ENCODE data around the gene HDAC4.

Gene HDAC4

DNA sequence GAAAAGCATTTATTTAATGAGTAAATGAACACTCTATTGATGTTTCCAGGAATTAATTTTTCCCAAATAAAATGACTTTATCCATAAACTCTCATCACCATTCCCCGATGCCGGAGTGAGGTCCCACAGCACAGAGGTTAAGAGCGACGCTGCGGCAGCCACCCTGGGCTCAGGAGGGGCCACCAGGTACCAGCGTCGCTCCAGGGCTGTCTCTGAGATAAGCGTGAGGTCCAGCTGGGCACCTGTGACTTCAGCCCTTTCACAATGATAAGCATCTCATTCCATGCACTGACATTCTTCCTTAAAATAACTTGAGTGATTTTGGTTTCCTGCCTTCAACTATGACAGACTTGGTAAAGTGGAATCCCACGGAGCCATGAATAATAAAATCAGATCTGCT, 370.9 kb downstream of the HDAC4 start:
- Mint-ChIP-seq H3K27ac (no peak overlapping the region), H3K4me1 (no peaks in the 10 kb centered on the region)

DNA sequence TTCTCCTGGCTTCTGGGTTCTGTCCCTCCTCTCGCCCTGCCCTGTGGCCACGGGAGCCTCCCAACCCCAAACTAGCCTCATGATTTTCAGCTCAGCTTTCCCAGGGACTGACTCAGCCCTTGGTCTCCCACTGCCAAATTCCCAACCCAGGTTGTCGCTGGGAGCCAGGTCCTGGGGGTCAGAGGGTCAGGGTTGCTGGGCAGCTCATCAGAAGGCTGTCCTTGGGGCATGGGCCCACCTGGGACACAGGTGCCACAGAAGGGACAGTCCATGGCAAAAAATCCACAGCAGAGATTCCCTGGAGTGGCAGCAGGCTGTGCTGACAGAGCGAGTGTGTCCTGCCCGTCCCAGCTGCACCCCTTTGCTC, 372.6 kb downstream of the HDAC4 start:
- Mint-ChIP-seq H3K4me1 (no peaks in the 10 kb centered on the region), H3K27me3 (peaks cover 13% of the 10 kb centered on the region), H3K27ac (no peak overlapping the region), H3K36me3 (ENCODE audit: low read depth) (no peaks in the 10 kb centered on the region), H3K4me3 (no peak overlapping the region), H3K9me3 (no peaks in the 10 kb centered on the region)
- ATAC-seq = no peak
- no peak for DNase-seq

More for the DNA sequence above, 370.9 kb downstream of the HDAC4 start:
- no peaks in the 10 kb centered on the region for H3K36me3 Mint-ChIP-seq (ENCODE audit: low read depth)
- H3K27me3 Mint-ChIP-seq = peaks cover 20% of the 10 kb centered on the region
- H3K4me3 Mint-ChIP-seq = no peak overlapping the region
- ATAC-seq = no peak
- H3K9me3 Mint-ChIP-seq = no peaks in the 10 kb centered on the region
- DNase-seq = no peak

- Mint-ChIP-seq H3K27me3 (peaks cover 10% of the 10 kb centered on the region), H3K4me1 (no peaks in the 10 kb centered on the region)
Measured at GRCh38 chr2:239027391-239028252, 373.2 kb downstream of the HDAC4 start.

GRCh38 chr2:239026711-239027361, 374.0 kb downstream of the HDAC4 start:
- Mint-ChIP-seq H3K36me3 (ENCODE audit: low read depth) (no peaks in the 10 kb centered on the region), H3K4me3 (no peak overlapping the region), H3K27ac (no peak overlapping the region), H3K9me3 (no peaks in the 10 kb centered on the region), H3K27me3 (peaks cover 6% of the 10 kb centered on the region), H3K4me1 (no peaks in the 10 kb centered on the region)
- no peak for ATAC-seq
- no peak for DNase-seq

More at GRCh38 chr2:239027391-239028252, 373.2 kb downstream of the HDAC4 start:
- H3K36me3 Mint-ChIP-seq (ENCODE audit: low read depth) = no peaks in the 10 kb centered on the region
- ATAC-seq (no peak), DNase-seq (no peak)
- H3K9me3 Mint-ChIP-seq = no peaks in the 10 kb centered on the region
- H3K27ac Mint-ChIP-seq = no peak overlapping the region
- no peak overlapping the region for H3K4me3 Mint-ChIP-seq

DNA sequence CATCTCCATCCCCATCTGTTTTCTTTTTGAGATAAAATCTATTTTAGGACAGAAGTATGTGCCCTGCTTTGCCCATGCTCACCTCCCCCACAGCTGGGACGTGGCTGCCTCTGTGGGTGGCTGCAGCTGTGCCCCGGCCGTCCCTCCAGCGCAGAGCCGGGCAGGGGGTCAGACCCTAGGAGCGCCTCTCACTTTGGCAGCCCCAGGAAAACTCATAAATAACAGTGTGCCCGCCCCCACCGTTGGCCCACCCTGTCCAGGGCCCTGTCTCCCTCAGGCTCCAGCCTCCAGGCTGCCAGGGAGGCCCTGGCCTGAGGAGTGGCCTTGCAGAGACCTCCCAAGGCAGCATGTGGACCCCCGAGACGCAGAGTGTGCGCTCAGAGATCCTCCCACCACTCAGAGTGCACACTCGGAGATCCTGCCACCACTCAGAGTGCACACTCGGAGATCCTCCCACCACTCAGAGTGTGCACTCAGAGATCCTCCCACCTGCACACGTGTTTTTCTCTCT, 374.8 kb downstream of the HDAC4 start:
- no peaks in the 10 kb centered on the region for H3K4me1 Mint-ChIP-seq
- peaks cover 2% of the 10 kb centered on the region for H3K27me3 Mint-ChIP-seq
- H3K27ac Mint-ChIP-seq = no peak overlapping the region
- H3K9me3 Mint-ChIP-seq = no peaks in the 10 kb centered on the region
- no peaks in the 10 kb centered on the region for H3K36me3 Mint-ChIP-seq (ENCODE audit: low read depth)
- ATAC-seq (no peak), DNase-seq (no peak)
- no peak overlapping the region for H3K4me3 Mint-ChIP-seq

DNA sequence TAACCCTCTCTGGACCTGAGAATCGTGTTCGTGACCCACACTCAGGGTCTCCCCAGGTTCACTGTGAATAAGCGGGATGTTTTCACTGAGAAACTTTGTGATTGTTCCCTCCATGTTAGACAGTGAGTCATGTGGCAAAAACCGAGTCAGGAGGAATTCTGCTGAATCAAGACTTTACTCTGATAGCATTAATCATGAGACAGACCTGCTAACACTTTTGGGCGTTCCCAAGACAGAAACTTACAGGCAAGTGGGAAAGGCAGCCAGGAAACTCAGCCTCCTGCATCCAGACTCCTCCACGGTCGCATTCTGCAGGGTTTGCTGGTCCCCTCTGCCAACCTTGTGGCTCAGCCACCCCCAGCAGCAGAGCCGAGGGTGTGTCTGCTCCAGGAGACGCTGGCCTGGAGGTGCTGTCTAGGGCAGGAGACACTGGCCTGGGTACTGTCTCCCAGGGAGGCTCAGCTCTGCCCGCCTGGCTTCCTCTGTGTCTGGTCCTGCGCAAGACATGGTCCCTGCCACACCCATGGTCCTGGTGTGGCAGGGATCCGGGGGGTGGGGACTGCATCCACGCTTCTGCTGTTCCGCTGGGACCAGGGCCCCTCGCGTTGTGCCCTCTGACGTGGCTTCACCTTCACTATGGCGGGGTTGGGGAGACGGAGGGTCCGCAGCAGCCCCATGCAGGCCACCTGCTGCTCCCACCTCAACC, 375.6 kb downstream of the HDAC4 start:
- Mint-ChIP-seq H3K27ac (no peak overlapping the region), H3K4me3 (no peak overlapping the region), H3K9me3 (no peaks in the 10 kb centered on the region), H3K27me3 (peaks cover 2% of the 10 kb centered on the region), H3K36me3 (ENCODE audit: low read depth) (no peaks in the 10 kb centered on the region), H3K4me1 (no peaks in the 10 kb centered on the region)
- DNase-seq (no peak), ATAC-seq (no peak)

- H3K4me3 Mint-ChIP-seq = no peak overlapping the region
- ATAC-seq (no peak), DNase-seq (no peak)
- H3K27ac Mint-ChIP-seq = no peak overlapping the region
- H3K9me3 Mint-ChIP-seq = no peaks in the 10 kb centered on the region
- H3K36me3 Mint-ChIP-seq (ENCODE audit: low read depth) = no peaks in the 10 kb centered on the region
- no peaks in the 10 kb centered on the region for H3K4me1 Mint-ChIP-seq
- no peaks in the 10 kb centered on the region for H3K27me3 Mint-ChIP-seq
Measured at GRCh38 chr2:239024226-239024625, 376.6 kb downstream of the HDAC4 start.

DNA sequence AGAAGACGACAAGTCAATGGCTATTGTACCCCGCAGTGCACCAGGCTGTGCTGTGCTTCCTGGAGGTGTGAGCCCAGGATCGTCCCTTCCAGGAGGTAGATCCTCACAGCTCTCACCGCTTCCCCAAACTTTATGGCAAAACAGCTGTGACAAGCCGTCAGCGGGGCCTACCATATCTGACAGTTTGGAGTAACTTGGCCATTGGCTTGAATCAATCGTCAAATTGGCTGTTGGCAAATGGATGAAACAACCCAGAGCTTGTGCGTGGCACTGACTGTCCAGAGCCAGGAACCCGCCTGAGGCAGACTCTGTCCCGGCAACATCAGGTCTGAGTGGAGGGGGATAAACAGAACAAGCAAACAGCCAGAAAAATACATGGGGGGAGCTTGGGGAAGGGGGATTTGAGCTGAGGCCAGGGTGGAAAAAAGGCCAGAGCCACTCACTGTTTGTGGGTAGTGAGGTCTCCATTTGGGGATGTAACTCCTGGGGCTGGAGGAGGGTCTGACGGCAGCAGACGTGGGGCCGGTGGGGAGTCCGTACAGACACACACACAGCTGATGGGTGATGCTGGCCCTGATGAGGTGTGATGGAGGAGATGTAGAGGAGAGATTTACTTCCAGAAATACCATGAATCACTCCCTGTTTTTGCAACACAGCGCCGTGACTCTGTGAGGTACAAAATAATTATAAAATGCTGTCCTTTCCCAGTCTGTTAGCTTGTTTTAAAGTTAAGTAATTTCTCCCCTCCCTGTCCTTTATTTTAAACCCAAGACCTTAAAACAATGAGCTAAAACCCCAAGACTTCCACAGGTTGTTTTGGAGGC, 378.2 kb downstream of the HDAC4 start:
- H3K36me3 Mint-ChIP-seq (ENCODE audit: low read depth) = no peaks in the 10 kb centered on the region
- H3K27me3 Mint-ChIP-seq = no peaks in the 10 kb centered on the region
- ATAC-seq (no peak), DNase-seq (no peak)
- no peak overlapping the region for H3K27ac Mint-ChIP-seq
- H3K9me3 Mint-ChIP-seq = no peaks in the 10 kb centered on the region
- no peaks in the 10 kb centered on the region for H3K4me1 Mint-ChIP-seq
- no peak overlapping the region for H3K4me3 Mint-ChIP-seq

- no peaks in the 10 kb centered on the region for H3K9me3 Mint-ChIP-seq
- H3K27me3 Mint-ChIP-seq = no peaks in the 10 kb centered on the region
- DNase-seq = no peak
- no peaks in the 10 kb centered on the region for H3K4me1 Mint-ChIP-seq
- no peak overlapping the region for H3K27ac Mint-ChIP-seq
- ATAC-seq = no peak
- H3K36me3 Mint-ChIP-seq (ENCODE audit: low read depth) = no peaks in the 10 kb centered on the region
- no peak overlapping the region for H3K4me3 Mint-ChIP-seq
Measured at GRCh38 chr2:239021651-239022436, 379.0 kb downstream of the HDAC4 start.

- H3K4me1 Mint-ChIP-seq = no peaks in the 10 kb centered on the region
- no peaks in the 10 kb centered on the region for H3K9me3 Mint-ChIP-seq
- DNase-seq = no peak
- no peak overlapping the region for H3K27ac Mint-ChIP-seq
- ATAC-seq = no peak
- no peaks in the 10 kb centered on the region for H3K27me3 Mint-ChIP-seq
- no peaks in the 10 kb centered on the region for H3K36me3 Mint-ChIP-seq (ENCODE audit: low read depth)
- no peak overlapping the region for H3K4me3 Mint-ChIP-seq
Measured at GRCh38 chr2:239021224-239021623, 379.6 kb downstream of the HDAC4 start.

DNA sequence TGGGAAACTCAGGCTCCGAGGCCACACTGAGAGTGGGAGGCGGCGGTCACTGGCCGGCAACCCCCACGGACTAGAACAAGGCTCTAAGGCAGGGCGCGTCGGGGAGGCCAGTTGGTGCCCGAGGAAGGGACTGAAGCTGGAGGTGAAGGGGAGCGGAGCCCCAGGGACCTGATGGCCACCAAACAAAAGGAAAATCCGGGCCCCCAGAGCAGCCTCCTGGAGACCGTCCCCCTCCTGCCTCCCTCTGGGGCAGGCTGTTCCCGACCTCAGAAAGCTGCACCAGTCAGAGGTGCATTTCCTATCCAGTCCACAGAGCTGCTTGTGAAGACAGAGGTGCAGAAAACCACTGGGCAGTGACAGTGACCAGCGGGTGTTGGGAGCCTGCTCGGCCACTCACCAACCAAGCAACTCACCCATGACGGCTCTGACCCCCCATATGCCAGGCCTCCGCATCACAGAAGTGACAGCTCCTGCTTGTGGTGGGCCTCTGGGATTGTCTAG, 380.2 kb downstream of the HDAC4 start:
- H3K27me3 Mint-ChIP-seq = no peaks in the 10 kb centered on the region
- DNase-seq (no peak), ATAC-seq (no peak)
- no peak overlapping the region for H3K27ac Mint-ChIP-seq
- no peaks in the 10 kb centered on the region for H3K4me1 Mint-ChIP-seq
- H3K36me3 Mint-ChIP-seq (ENCODE audit: low read depth) = no peaks in the 10 kb centered on the region
- no peak overlapping the region for H3K4me3 Mint-ChIP-seq
- H3K9me3 Mint-ChIP-seq = no peaks in the 10 kb centered on the region

DNA sequence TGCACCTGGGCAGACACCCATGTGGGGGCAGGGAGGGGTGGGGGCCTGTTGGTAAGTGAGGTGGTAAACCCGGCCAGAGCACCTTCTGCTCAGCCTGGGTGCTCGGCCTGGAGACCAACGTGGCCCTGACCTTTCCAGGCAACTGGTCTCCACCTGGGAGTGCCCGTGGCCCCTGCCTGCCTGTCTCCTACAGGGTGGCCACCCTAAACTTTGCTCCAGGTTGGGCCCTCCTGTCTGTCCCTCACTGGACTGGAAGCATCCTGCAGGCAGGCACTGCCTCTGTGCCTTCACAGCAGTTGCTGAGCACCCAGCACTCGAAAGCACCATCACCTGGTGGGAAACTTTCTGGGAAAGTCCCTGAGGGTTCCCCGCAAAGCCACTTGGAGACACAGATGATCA, 381.6 kb downstream of the HDAC4 start:
- no peak for DNase-seq
- no peak overlapping the region for H3K27ac Mint-ChIP-seq
- no peaks in the 10 kb centered on the region for H3K9me3 Mint-ChIP-seq
- no peaks in the 10 kb centered on the region for H3K27me3 Mint-ChIP-seq
- H3K36me3 Mint-ChIP-seq (ENCODE audit: low read depth) = no peaks in the 10 kb centered on the region
- no peak overlapping the region for H3K4me3 Mint-ChIP-seq
- no peak for ATAC-seq
- H3K4me1 Mint-ChIP-seq = no peaks in the 10 kb centered on the region

- DNase-seq = no peak
- H3K4me3 Mint-ChIP-seq = no peak overlapping the region
- no peaks in the 10 kb centered on the region for H3K4me1 Mint-ChIP-seq
- H3K27me3 Mint-ChIP-seq = no peaks in the 10 kb centered on the region
- no peaks in the 10 kb centered on the region for H3K36me3 Mint-ChIP-seq (ENCODE audit: low read depth)
- no peak overlapping the region for H3K27ac Mint-ChIP-seq
- no peak for ATAC-seq
- H3K9me3 Mint-ChIP-seq = no peaks in the 10 kb centered on the region
Measured at GRCh38 chr2:239018271-239019182, 382.3 kb downstream of the HDAC4 start.

Data from activated naive CD8-positive, alpha-beta T cell treated with anti-CD3 and anti-CD28 coated beads, Interleukin-2, amount 50 U/mL, for 24 hours (primary cell).